C4-2B (cell line): ENCODE results near the gene CCNT1.

Experiments
- H3K27ac ChIP-seq: fragments of 450-650 bp; 2 replicates; pipeline ENCODE4 v1.5.1; 2017
- CTCF ChIP-seq: fragments of 450-650 bp; conservative IDR thresholded peaks from 2 replicates; pipeline ENCODE4 v1.5.1; 2017; ENCODE audit warnings: mild to moderate bottlenecking
- ZFX ChIP-seq: fragments of 450-650 bp; IDR thresholded peaks from 2 replicates; pipeline ENCODE4 v1.6.1; 2017

Gene CCNT1

GRCh38 chr12:48716493-48717251, at the start of gene CCNT1:
CCNT1 (minus strand) TSS chr12:48716707; CDS start chr12:48716675, 32 bp downstream.
- peak within 1 kb of the TSS; percentile 92 for H3K27ac ChIP-seq
- peak; percentile 25 for TF ChIP-seq CTCF
- TF ChIP-seq ZFX, result peak; percentile 98

DNA sequence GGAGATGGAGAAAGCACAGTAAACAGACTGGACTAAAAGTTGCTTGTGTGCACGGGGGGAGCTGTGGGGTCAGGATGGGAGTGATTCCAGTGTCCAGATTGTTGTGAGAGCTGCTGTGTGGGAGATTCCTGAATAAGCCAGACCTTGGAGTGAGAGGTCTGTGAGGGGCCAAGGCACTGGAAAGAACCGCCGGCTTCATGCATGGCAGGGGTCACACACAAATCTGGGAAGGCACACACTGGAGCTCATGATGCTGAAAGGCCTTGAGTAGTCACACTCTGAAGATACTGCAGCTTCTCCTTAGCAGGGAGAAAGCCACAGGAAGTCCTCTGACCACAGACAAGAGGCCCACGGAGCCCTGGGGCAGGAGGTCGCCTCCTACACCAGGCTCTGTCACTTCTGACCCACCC, 49.3 kb upstream of the CCNT1 start:
- no peak for TF ChIP-seq CTCF
- no peak for TF ChIP-seq ZFX
- H3K27ac ChIP-seq, result no peak overlapping the region

DNA sequence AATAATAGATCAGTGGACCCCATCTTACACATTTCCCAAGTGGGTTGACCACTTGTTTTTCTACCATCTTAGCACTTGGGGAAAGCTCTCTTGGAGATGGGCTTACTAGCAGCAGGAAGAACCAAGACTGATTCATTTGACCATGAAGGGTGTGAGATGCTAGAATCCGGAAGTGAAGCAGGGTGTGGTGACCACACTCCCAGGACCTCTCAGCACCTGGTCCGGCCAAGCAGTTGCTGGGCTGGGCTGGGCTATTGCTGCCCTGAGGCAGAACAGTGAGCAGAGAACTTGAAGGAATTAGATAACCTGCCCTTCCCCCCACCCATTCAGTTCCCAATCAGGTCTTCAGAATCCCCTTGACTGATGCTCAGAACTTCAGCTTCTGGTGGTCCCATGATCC, 48.0 kb upstream of the CCNT1 start:
- H3K27ac ChIP-seq, result no peak overlapping the region
- TF ChIP-seq ZFX (no peak), CTCF (no peak)

- TF ChIP-seq CTCF, result no peak
- TF ChIP-seq ZFX, result no peak
- H3K27ac ChIP-seq, result no peak overlapping the region
Observed at GRCh38 chr12:48758737-48759136, 42.2 kb upstream of the CCNT1 start.

GRCh38 chr12:48758186-48758585, 41.7 kb upstream of the CCNT1 start:
- TF ChIP-seq CTCF (no peak), ZFX (no peak)
- H3K27ac ChIP-seq, result no peak overlapping the region

- no peak for TF ChIP-seq ZFX
- TF ChIP-seq CTCF, result no peak
Observed at GRCh38 chr12:48750769-48751356, 34.4 kb upstream of the CCNT1 start.

DNA sequence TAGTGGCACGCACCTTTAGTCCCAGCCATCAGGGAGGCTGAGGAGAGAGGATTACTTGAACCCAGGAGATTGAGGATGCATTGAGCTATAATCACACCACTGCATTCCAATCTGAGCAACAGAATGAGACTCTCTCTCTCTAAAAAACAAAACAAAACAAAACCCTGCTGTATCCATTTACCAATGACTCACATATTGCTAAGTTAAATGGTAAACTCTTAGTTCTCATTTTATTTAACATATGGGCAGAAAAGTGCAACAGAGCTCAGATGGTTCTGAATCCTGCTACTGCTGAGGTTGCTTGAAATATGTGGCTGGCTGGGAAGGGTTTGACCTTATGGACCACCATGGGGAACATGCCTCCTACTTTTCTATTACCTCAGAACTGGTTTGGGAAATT, 33.7 kb upstream of the CCNT1 start:
- no peak overlapping the region for H3K27ac ChIP-seq
- no peak for TF ChIP-seq ZFX
- TF ChIP-seq CTCF, result no peak

More at GRCh38 chr12:48750769-48751356, 34.4 kb upstream of the CCNT1 start:
- H3K27ac ChIP-seq, result no peak overlapping the region
